GM19351 (cell line): ENCODE measurements around the gene PDE12.
"Not testable (repeated sequence)": the region's sequence is repeated elsewhere in the genome, so short reads cannot be mapped to it uniquely, and the experiment has no call there.

Source experiments
- ATAC-seq: cut with Tn5 transposase; IDR thresholded peaks from one replicate; pipeline ENCODE4 v1.9.1; 2021; ENCODE audit warnings: mild to moderate bottlenecking, moderate library complexity; ENCODE audit not compliant: unreplicated experiment

PDE12 gene

GRCh38 chr3:57582474-57583168 lies 26.5 kb downstream of the PDE12 start:
- ATAC-seq = no peak

DNA sequence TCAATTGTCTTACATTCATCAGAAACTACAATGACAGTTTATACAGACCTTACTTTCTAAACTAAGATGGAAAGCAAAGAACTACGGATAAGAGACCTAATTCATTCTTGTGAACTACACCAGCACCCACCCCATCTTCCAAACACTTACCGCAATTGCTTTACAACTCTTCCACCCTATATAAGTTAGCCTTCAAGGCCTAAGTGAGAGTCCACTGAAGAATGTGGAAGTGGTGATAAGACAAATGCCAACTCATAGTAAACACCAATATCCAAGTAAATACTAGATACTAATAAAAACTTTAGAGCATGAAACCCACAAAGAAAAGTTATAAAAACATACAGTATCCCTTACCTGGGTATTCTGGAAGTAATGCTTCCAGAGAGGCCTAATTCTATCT lies 27.5 kb downstream of the PDE12 start:
- ATAC-seq = no peak

- ATAC-seq = no peak
These were observed 30.7 kb downstream of the PDE12 start for GRCh38 chr3:57586778-57587177.

GRCh38 chr3:57587905-57588304 lies 31.8 kb downstream of the PDE12 start:
- no peak for ATAC-seq

DNA sequence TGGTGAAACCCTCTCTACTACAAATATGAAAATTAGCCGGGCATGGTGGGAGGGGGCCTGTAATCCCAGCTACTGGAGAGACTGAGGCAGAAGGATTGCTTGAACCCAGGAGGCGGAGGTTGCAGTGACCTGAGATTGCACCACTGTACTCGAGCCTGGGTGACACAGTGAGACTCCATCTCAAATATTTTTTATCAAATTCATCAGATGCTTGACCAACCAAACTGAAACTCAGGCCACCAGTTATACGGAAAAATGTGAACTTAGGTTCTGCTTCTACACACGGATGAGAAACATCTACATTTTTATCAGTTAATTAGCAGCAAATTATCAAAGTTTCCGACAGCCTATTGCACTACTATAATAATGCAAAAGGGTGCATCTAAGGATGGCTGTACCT lies 36.2 kb downstream of the PDE12 start:
- no peak for ATAC-seq

DNA sequence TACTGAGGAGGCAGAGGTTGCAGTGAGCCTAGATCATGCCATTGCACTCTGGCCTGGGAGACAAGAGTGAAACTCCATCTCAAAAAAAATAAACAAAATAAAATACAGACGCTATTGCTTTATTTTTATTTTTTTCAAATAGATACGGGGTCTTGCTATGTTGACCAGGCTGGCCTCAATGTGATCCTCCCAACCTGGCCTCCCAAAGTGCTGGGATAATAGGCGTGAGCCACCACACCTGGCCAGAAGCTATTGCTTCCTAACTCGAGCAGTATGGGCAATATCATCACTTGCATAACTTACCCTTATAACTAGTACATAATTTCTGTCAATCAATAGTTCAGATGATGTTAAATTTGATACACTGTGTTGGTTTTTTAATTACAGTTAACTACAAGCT lies 38.1 kb downstream of the PDE12 start:
- no peak for ATAC-seq

DNA sequence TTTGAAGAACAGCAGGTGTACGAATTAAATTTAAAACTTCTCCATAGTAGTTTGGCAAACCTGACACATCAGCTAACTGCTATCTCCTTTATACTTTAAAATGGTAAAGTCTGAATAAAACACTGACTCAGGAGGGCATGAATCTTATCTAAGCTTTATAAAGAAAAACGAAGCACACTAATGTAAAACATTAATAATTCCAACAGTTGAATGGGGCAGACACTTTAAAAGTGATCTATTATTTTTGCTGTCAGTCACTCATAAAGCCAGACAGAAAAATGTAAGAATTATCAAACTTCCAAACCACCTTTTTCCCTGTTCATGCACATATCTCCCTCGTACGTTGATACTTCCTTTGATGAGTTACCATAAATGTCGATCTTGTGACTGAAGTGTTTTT lies 38.5 kb downstream of the PDE12 start:
- no peak for ATAC-seq

- no peak for ATAC-seq
These were observed 40.5 kb downstream of the PDE12 start for GRCh38 chr3:57596495-57597126.

DNA sequence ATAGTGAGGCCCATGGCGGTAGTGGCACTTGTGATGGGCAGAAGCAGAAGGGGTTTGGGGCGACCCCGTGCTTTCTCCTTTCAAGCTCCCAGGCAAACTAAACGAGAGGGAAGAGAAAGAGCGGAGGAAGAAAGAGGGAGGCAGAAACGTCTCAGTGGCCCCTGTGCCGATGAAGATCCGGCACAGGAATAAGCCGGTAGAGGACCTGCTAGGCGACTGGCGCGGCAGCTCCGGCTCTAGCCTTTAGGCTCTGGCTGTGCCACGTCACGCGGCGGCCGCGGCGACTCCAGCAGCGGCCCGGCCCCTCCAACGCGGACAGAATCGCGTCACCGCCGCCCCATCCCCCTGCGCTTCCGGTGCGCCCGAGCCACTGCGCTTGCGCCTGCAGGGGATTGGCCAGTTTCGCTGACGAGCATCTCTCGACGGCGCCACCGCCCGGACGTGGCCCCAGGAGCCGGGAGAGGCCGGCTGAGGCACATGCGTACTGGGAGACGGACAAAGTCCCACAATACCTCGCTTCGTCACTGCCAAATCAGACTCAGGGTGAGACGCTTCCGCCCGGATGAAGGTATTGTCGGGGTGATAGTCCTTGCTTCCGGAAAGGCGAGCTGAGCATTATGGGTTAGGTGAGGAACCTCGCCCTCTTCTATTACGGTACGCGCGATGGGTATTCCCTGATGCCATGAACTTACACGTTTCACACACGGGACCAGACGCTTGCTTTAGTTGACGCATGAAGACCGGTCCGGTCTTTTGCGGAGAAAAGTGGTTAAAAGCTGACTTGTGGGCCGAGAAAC lies 41.3 kb downstream of the PDE12 start, which contains the start of gene ARF4:
ARF4 (minus strand) TSS at position 218 of the 797 bp plus-strand sequence; CDS start at position 14, 204 bp downstream.
- peak; percentile 91 for ATAC-seq

- ATAC-seq = no peak
These were observed 42.8 kb downstream of the PDE12 start for GRCh38 chr3:57598765-57599360.

DNA sequence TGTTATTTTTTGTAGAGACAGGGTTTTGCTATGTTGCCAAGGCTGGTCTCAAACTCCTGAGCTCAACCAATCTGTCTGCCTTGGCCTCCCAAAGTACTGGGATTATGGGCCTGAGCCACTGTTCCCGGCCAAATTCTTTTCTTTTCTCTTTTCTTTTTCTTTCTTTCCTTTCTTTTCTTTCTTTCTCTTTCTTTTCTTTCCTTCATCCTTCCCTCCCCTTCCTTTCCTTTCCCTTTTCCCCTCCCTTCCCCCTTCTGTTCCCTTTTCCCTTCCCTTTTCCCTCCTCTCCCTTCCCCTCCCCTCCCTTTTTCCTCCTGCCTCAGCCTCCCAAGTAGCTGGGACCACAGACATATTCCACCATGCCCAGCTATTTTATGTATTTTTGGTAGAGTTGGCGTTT lies 44.1 kb downstream of the PDE12 start:
- ATAC-seq = no peak

DNA sequence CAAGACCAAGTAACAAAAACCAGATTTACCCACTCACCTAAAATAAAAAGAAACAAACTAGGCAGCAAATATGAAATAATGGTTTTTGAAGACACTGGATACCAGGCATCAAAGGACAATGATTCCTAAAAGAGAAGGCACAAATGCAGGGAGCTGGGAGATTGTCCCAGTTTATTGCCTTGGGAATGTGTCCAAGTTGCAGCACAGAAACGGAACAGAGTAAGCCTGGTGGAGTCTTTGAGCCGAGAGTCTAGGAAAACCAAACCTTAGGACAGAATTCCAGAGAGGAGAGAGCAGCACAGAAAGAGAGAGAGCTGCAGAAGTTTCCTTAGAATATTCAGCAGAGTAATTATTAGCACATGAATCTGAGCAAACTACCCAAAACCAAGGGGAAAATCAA lies 48.9 kb downstream of the PDE12 start:
- ATAC-seq = no peak

GRCh38 chr3:57605683-57606082 lies 49.6 kb downstream of the PDE12 start:
- ATAC-seq = no peak

DNA sequence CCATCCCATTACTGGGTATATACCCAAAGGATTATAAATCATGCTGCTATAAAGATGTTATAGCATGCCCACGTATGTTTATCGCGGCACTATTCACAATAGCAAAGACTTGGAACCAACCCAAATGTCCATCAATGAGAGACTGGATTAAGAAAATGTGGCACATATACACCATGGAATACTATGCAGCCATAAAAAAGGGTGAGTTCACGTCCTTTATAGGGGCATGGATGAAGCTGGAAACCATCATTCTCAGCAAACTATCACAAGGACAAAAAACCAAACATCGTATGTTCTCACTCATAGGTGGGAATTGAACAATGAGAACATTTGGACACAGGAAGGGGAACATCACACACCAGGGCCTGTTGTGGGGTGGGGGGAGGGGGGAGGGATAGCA lies 55.8 kb downstream of the PDE12 start:
- ATAC-seq = not testable (repeated sequence)

- ATAC-seq = no peak
These were observed 60.2 kb downstream of the PDE12 start for GRCh38 chr3:57616233-57616632.
